Inflammatory macrophage treated with lipopolysaccharide for 4 hours (primary cell): ENCODE measurements around the gene ULBP1.
"Not testable (repeated sequence)": the region's sequence is repeated elsewhere in the genome, so short reads cannot be mapped to it uniquely, and the experiment has no call there.

ENCODE experiments used
- DNase-seq: peaks from one replicate; pipeline ENCODE4 v3.0.0-alpha.2; 2020

The ULBP1 gene

DNA sequence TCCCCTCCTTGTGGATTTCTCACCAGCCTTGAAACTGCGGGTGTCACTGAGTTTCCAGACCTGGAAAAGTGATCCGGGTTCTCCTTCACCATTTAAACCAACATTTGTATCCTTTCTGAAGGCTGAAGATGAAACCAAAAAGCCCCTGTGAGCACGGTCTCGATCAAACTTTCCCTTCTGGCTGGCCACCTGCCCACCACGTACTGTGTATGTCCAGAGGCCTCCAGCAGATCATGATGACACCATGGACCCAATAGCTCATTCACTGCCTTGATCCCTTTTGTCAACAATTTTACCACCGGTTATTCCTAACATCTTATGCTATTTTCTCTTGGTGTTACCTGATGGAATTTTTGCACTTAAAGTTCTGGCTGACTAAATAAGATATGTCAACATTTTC, 15.6 kb downstream of the ULBP1 start:
- no peak for DNase-seq

DNA sequence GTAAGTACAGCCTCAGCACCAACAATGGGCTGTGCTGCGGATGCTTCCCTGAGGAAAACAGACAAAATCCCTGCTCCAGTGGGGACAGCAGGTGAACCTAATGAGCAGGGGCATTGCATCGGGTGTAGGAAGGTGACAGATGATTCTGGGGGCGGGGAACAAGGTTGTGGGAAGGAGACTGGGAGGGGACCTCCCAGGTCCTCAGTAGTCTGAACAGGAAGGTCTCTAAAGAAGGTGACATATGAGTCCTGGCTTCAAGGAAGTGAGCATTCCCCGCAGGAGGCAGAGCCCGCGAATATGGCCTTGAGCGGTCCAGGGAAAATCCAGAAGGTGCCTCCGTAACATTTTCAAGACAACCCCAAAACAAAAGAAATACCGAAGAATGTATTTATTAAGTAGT, 19.4 kb downstream of the ULBP1 start:
- DNase-seq = no peak

DNA sequence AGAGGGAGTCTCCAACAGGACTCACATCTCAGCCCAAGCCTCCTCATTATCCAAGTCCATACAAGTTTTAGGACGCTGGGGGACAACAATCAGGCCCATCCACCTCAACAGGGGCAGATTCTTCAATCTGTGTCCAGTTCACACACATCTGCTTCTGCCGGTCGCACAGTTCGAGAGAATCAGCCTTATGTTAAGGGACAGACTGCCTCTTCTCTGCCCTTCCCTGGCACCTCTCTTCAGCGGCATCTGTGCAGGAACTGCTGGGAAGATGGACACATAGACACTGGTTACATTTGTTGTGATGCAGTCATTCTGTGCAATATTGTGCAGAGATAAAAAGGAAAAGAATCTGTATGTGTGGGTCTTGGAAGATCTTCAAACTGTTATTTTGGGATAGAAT, 21.0 kb downstream of the ULBP1 start:
- no peak for DNase-seq

DNA sequence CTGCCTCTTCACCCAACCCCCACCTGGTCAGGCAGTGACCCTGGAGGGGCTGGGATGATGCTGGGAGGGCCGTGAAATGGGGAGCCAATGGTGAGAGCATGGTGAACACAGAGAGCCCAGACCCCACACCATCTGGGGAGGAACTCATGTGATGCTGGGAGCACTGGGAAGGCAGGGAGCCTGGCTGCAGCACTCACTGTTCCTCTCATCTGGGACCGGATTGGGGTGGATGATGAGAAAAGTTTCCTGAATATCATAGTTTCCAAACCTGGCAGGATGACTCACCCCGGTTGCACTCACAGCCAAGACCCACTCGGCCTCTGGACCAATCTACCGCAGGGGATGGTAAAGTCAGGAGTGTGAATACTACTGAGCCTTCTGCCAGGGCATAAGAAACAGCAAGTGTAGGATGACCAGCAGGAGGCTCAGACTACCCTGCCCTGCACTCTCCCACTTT, 21.8 kb downstream of the ULBP1 start:
- DNase-seq = no peak

DNA sequence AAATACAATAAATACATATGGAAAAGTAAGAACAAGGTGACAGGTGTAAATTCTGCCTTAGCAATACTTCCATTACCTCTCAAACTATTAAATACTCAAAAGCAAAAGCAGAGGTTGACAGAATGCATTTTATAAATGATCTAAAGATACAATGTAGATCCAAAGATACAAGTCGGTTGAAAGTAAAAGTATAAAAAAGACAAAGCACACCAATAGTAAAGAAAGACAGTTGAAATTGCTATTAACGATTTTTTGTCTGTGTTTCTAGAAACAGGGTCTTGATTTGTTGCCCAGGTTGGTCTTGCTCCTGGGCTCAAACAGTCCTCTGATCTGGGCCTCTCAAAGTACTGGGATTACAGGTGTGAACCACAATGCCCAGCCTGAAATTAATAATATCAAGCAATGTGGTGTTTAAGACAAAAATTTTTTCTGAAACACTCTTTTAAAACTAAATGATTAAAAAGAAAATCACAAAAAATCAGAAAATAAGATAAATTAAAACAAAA, 23.9 kb downstream of the ULBP1 start:
- DNase-seq = no peak

DNA sequence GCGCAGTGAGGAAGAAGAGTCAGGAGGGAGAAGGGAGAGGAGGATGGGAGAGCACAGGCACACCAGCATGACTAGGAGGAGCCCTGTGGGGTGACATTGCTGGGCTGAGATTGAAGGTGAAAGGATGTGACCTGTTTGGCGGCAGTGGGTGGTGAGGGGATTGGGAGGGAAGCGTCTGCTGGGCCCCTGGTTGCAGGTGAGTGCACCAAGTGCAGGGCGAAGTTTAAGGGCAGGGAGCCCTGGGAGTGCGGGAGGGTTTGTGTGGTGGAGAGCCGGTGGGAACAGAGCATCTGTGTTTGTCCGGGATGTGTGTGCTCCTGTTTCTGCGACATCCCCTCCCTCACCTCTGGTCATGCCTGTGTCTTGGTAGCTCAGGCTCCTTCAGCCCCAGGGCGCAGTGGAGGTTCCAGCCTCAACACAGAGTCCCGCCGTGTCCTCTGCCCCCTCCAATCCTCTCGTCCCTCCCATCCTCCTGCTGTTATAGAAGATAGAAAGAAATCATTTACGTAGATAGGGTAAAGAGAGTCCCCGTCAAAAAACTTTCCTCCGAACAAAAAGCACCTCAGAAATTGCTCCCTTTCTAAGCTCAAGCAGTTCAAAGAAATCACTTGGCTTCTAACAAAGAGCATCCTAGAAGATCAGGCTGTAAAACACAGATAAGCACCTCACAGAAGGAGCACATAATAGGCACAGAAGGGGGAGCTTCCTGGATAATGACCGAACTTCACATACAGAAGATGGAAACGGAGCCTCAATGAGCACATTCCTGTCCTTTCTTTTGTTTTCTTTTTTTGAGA, 25.0 kb downstream of the ULBP1 start:
- DNase-seq = no peak

DNA sequence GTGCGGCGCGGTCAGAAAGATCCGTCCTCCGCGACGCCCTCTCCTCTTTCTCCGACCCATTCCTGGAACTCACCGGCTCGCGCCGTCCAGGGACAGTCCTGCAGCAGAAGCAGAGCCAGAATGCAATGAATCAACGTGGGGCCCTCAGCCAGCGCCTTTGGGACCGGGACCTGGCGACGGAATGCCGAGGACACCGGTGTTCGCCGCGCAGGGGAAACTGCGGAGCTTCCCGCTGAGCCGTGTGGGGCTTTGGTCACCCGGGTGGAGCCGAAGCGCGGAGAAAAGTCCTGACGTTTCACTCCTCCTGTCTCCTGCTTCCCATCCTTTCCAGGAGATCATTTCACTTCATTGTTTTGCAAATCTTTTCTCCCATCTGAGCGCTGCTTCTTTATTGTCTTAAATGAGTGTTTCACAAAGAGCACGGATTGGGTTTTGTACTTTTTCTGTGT, 26.5 kb downstream of the ULBP1 start:
- no peak for DNase-seq

DNA sequence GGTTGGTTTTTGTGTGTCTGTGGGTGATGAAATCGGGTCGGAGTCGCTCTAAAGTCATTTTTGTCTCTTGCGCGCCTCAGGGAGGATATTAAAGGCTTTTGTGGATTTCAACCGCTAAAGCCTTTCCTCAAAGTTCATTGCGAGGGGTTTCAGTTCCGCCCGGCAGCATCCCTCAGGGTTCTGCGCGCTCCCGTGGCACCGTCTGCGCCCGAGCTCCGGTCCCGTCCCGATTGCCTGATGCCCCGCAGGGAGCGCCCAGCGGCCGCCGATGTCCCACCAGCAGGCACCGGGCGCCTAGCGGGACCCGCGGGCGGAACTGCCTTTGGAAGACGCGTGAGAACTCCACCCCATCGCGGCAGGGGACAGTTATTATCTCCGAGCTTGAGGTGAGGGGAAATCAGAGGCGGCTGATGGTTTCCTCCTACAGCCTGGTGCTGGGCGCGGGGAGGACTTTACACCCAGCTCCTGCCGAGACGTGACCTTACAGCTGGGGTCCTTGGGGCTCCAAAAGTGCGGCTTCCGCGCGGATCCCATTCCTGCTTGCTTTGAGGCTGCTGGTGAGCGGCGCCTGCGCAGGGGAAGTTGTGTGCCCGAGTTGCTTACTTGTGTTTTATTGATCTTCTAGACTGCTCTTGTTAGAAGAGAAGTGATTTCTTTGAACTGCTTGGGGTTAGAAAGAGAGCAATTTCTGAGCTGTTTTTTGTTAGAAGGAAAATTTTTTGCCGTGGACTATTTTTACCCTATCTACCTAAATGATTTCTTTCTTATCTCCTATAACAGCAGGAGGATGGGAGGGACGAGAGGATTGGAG, 27.1 kb downstream of the ULBP1 start:
- peak; percentile 18 for DNase-seq

DNA sequence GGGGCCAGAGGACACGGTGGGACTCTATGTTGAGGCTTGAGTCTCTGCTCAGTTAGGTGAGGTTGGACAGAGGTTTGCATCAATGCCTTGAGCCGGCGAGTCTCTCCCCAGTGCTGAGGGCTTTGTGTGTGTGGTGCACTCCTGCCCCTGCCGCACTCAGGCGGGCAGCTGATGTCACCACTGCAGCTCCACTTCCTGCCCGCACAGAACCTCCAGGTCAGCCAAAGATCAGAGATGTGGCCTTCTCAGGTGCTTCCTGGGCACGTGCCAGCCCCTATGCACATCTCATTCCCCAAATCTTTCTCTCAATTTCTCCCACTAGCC, 27.7 kb downstream of the ULBP1 start:
- DNase-seq = not testable (repeated sequence)

DNA sequence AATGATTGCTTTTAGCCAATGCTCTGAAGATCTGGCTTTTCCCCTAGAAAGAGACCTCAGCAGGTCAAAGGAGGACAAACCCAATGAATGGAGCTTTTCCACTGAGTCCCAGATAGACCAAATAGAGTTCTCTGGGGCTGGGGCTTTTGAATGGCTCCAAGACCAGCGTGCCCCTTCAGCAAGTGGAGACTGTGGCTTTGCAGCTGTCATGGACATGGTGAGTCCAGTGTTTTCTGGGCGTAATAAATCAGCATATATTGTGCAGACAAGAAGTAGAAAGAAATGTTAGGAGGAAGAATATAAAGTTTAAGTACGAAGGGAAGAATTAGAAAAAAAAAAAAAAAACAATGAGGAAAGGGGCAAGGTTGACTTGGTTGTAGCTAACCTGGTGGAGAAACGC, 28.1 kb downstream of the ULBP1 start:
- DNase-seq = no peak

DNA sequence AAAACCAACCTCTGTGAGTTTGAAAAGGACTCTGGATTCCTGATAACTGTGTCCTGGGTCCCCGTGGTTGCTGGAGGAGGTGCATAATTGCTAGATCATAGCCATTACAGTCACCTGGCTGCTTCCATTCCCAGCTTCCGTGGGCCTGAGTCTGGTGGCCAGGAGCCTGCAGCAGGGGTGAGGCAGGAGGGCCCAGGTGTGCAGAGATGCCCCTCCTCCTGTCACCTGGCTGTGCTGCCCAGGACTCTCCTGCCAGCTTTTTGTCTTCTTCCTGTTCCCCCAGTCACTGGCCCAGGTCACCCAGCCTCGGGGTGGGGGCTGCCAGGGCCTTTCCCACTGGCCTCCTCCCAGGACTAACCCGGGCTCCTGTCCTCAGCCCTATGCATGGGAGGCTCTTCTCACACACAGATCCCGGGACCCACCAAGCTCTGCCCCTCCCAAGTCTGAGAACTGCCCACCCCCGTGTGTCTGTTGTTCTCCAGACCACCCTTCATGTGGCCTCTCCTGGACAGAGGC, 31.6 kb downstream of the ULBP1 start:
- DNase-seq = no peak

DNA sequence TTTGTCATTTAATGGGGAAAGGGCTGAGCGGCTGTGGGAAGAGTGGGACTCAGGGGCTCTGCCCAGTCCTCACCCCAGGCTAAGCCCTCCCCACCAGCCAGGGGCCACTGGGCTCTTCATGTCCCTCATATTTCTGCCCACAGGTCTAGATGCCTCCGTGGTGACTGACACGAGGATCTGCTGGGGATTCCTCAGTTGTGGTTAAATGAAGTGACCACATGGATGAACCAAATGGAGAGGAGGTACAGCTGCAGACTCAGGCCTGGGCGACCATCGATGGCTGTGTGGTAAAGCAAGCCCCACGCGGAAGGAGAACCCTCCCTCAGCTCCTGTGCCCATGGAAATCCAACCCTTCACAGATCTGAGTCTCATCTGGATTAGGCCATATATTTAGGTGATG, 32.2 kb downstream of the ULBP1 start:
- DNase-seq = no peak

DNA sequence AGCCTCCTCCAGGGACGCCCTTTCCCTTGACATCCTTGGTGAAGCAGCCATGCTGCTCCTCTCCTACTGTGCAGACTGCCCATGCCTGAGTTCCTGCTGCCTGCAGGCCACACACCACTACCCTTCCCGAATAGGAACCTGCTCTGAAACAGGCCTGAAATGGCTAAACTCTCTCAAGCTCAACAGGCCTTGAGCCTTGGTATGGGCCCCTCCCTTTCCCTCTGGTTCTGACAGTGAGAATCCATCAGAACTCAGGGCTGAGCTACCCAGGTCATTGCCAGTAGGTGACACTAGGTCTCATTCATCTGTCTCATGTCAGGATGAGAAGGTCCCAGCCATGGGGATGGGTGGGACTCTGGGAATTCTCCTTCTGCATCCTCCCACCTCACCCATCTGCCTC, 35.9 kb downstream of the ULBP1 start:
- no peak for DNase-seq

DNA sequence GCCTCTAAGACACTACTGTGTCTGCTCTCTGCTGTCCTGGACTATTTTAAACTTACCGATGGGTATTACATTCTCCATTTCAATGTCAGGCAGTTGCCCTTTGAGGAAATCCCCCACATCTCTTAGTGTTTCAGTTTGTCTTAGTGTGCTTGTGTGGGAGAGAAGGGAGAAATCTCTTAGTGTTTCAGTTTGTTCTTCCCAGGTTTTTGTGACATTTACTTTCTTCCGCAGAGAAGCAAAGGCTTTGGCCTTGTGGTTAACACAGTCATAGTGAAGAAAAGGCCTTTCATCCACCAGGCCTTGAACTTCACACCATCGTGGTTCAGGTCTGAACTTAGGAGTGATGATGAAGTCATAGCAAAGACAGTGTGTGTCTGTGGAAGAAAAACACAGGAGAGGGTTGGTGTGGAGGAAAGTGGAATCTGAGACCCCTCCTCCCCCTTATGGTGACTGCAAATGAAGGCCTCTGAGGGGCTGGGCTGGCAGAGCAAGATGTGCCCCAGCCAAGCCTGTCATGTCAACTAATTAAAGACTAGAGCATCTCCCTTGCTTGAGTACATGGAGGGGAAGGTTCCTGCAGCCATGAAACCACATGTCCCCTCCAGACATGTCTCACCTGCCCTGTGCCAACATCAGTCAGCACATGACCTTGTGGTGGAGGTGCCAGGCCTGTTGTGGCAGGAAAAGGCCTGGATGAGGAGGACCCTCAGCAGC, 37.7 kb downstream of the ULBP1 start:
- no peak for DNase-seq

DNA sequence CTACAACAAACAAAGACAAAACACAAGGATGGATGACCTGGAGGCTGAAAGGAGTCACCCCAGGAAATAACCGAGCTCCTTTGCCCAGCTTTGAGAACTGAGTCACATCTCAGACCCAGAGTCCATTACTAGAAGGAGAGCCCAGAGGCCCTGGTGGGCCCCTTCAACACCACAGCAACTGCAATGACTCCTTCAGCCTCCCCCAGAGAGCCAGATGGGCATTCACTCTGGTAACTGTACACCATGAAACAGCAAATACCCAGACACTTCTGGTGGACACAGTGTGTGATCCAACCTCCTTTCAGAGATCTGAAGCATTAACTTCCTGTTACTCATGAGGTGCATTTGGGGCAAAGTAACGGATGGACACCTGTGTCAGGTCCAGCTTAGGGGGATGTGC, 39.0 kb downstream of the ULBP1 start:
- no peak for DNase-seq

DNA sequence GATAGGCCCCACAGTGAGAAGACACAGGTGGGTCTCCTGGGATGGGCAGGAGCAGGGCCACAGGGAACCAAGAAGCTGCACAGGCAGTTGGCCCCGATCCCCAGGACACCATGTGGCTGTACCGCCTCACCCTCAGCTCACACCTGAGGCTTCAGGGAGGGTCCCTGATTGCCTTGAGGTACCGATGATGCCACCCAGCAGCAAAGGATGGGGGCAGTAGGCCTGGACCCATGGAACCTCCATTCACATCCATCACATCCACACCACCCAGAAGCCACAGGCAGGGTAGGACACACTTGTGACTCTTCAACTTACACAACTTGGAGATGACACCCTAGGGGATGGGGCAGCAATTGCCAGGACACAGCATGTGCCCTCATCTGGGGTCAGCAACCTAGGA, 39.9 kb downstream of the ULBP1 start:
- DNase-seq = not testable (repeated sequence)

DNA sequence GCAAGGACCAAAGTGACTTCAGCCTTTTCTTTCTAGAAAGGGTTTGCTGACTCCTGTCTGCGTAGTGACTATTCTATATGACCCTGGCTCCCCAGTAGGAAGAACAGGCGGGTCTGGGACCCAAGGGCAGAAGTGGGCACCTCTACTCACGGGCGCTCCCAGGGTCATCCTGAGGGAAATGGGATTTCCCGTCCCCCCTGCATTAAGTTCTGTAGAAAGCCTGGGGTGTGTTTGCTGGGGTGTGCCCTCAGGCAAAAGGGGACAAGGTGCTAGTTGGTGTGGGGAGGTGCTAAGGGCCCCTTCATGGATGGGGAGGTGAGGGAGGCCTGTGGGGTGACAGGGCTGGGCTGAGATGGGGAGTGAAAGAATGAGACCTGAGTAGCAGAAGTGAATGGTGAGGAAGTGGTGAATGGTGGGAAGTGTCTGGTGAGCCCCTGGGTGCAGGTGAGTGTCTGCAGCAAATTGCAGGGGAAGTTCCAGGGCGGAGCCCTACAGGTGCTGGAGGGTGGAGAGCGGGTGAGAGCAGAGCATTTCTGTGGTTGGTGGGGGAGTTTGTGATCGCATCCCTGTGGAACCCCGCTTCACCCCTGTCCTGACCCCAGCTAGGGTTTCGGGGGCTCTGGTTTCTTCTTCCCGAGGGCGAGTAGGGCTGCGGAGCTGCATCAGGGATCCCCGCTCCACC, 40.5 kb downstream of the ULBP1 start:
- DNase-seq = no peak

DNA sequence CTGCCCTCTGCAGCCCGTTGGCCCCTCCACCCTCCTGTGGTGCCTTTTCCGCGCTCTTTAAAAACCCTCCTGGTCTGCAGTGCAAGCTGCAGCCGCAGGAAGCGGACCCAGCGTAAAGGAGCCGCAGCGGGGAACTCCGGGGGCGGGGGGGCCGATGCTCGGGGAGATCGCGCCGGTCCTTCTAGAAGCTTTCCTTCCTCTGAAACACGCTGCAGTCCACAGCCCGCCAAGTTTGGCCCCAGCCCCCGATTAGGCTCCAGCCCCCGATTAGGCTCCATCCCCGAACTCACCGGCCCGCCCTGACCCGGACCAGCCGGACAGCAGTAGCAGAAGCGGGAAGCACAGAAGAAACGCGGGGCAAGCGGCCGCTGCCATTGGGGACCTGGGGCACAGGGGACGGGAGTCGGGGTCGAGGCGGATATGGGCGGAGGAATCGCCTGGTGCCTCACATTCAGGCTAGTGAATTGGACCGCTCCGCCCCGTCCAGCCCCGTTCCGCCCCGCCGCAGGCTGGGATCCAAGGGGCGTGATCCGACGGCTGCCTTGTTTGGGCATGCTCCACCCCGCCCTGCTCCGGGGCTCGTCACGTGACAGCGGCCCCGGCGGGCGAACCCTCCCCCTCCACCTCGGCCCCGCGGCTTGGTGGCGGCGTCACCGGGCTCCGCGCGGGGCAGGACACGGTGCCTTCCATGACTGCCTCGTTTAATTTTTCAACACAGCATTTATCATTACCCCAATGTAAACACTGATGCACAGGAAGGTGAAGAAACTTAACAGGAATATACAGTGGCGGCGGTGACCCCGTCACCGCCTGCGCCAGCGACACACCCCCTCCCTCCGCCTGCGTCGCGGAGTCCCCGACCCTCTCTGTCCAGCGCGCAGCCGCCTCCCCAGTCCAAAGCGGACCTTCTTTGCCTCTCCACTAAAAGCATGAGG, 41.3 kb downstream of the ULBP1 start:
- DNase-seq = peak; percentile 80

DNA sequence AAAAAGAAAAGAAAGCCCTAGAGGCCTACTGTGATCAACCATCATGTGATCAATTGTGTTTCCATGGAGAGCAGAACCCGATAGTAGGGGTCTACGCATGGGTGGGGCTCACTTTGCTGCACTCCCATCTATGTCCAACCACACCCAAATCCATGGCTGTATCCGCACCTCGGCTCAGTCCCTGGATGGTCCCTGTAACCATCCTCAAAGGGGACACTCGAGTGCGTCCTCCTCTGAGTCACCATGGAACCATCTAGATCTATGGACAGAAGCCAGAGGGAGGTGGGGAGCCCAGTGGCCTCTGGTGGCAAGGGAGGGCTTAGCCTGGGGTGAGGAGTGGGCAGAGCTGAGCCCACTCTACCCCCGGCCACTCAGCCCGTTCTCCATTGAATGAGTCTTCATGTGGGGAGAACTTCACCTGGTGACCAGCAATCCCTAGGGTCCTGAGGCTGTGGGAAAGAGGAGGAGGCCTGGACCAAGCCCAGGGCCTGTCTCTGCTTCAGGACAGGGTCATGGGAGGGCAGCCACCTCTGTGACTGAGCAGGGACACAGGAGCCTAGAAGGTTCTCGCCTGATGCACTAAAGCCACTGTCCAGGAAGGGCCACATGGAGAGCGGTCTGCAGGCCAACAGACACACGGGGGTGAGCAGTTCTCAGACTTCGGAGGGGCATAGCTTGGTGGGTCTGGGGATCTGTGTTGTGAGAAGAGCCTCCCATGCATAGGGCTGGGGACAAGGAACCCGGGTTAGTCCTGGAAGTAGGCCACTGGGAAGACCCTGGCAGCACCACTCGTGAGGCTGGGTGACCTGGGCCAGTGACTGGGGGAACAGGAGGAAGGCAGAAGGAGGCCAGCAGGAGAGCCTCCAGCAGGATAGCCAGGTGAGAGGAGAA, 42.3 kb downstream of the ULBP1 start:
- no peak for DNase-seq

DNA sequence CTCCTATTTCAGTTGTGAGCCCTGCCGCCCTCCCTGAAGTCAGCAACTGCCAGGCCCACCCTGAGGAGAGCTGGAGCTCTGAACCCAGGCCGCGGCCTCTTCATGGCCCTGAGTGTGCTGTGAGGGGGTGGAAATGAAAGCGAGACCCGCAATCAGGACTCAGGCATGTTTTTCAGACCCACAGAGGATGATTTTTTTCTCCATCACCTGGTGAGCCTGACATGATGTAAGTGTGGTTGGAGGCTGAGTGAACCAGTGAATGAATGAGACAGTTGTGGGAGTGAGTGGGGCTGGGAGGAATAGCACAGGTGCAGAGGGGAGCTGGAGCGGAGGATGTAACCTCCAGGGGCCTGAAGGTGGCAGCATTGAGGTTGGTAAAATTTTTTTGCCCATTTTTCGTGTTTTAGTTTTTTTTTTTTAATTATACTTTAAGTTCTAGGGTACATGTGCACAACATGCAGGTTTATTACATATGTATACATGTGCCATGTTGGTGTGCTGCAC, 43.3 kb downstream of the ULBP1 start:
- no peak for DNase-seq
